CD4-positive, alpha-beta T cell treated with Interleukin-10 for 1 hour (primary cell): ENCODE measurements around the gene STOX1.
"Not testable (repeated sequence)": the region's sequence is repeated elsewhere in the genome, so short reads cannot be mapped to it uniquely, and the experiment has no call there.

ENCODE experiments used
- DNase-seq: peaks from one replicate; pipeline ENCODE4 v3.0.0-alpha.2; 2020

The STOX1 gene

GRCh38 chr10:68831961-68832455, 4.7 kb downstream of the STOX1 start:
- DNase-seq = no peak

- DNase-seq = no peak
These were observed 5.3 kb downstream of the STOX1 start for GRCh38 chr10:68832601-68833000.

GRCh38 chr10:68837626-68838322, 10.4 kb downstream of the STOX1 start:
- DNase-seq = no peak

GRCh38 chr10:68840650-68841049, 13.3 kb downstream of the STOX1 start:
- DNase-seq = not testable (repeated sequence)

- DNase-seq = no peak
These were observed 20.9 kb downstream of the STOX1 start for GRCh38 chr10:68848281-68848680.

- DNase-seq = no peak
These were observed 21.5 kb downstream of the STOX1 start for GRCh38 chr10:68848806-68849205.

GRCh38 chr10:68856352-68856751, 29.0 kb downstream of the STOX1 start:
- no peak for DNase-seq

GRCh38 chr10:68857005-68857404, 29.7 kb downstream of the STOX1 start:
- DNase-seq = no peak

GRCh38 chr10:68861253-68861652, 33.9 kb downstream of the STOX1 start:
- no peak for DNase-seq

- DNase-seq = no peak
These were observed 37.3 kb downstream of the STOX1 start for GRCh38 chr10:68864611-68865010.

GRCh38 chr10:68868173-68868572, 40.8 kb downstream of the STOX1 start:
- DNase-seq = not testable (repeated sequence)

- no peak for DNase-seq
These were observed 42.3 kb downstream of the STOX1 start for GRCh38 chr10:68869623-68870022.

GRCh38 chr10:68870061-68870460, 42.7 kb downstream of the STOX1 start:
- no peak for DNase-seq

- no peak for DNase-seq
These were observed 43.3 kb downstream of the STOX1 start for GRCh38 chr10:68870545-68871104.

- DNase-seq = no peak
These were observed 43.9 kb downstream of the STOX1 start for GRCh38 chr10:68871105-68871711.

- DNase-seq = no peak
These were observed 44.5 kb downstream of the STOX1 start for GRCh38 chr10:68871731-68872342.

- no peak for DNase-seq
These were observed 49.2 kb downstream of the STOX1 start for GRCh38 chr10:68876246-68877138.

GRCh38 chr10:68877482-68878110, 50.3 kb downstream of the STOX1 start:
- DNase-seq = no peak

GRCh38 chr10:68878496-68878895, 51.2 kb downstream of the STOX1 start:
- DNase-seq = no peak

GRCh38 chr10:68879628-68880027, 52.3 kb downstream of the STOX1 start:
- DNase-seq = no peak

GRCh38 chr10:68880181-68880580, 52.9 kb downstream of the STOX1 start:
- no peak for DNase-seq

GRCh38 chr10:68895041-68895440, 67.7 kb downstream of the STOX1 start:
- DNase-seq = no peak
